CD4-positive, alpha-beta T cell (primary cell): Measurements from ENCODE around the gene FRRS1L. TPM values are rescaled to one million over a fixed set of nuclear protein-coding genes. Genes with fewer than 3 reads are reported as not detected.

Experiments used
- ATAC-seq: fragments of 200-7000 bp; cut with Tn5 transposase; one replicate; pipeline ENCODE4 v1.10.0; 2022; ENCODE audit warnings: mild to moderate bottlenecking; ENCODE audit not compliant: poor library complexity
- CTCF ChIA-PET: fragments of 350-600 bp; sonication (Branson Sonifier 250); formaldehyde crosslinking; loops from one replicate; lab custom pipeline; 2021; ENCODE audit warnings: antibody characterized with exemption, inconsistent platforms; lab: Charles Lee
- POLR2A ChIA-PET: fragments of 350-600 bp; sonication (Branson Sonifier 250); formaldehyde crosslinking; loops from one replicate; lab custom pipeline; 2021; ENCODE audit warnings: antibody characterized with exemption, inconsistent platforms; lab: Charles Lee
- DNase-seq, 14 experiments: peaks; one replicate each; pipeline ENCODE4 v3.0.0-alpha.2; 2013 to 2020; ENCODE audit warnings: mixed read lengths in 2 of 14
- H3K27ac ChIP-seq, 2 donors: one replicate each; pipeline versions ENCODE4 v1.5.1 to v1.7.0; 2013; ENCODE audit warnings: low read length in 2 of 2, low read depth in 1 of 2, mild to moderate bottlenecking in 1 of 2
- H3K27me3 ChIP-seq, 2 experiments: 1 replicate in 1 of 2; 2 replicates in 1 of 2; pipeline versions ENCODE4 v1.6.1 to v1.7.0; 2013; ENCODE audit warnings: low read length in 2 of 2, control low read depth in 1 of 2, mild to moderate bottlenecking in 1 of 2, moderate library complexity in 1 of 2; ENCODE audit not compliant: insufficient read depth in 2 of 2, control insufficient read depth in 1 of 2
- H3K36me3 ChIP-seq: one replicate; pipeline ENCODE4 v1.6.1; 2013; ENCODE audit warnings: low read length, control low read depth; ENCODE audit not compliant: insufficient read depth
- H3K4me1 ChIP-seq: one replicate; pipeline ENCODE4 v1.6.1; 2013; ENCODE audit warnings: low read length, control low read depth; ENCODE audit not compliant: insufficient read depth
- H3K4me3 ChIP-seq: one replicate; pipeline ENCODE4 v1.5.1; 2013; ENCODE audit warnings: mild to moderate bottlenecking, low read length, moderate library complexity
- H3K9me3 ChIP-seq, 2 experiments: 1 replicate in 1 of 2; 2 replicates in 1 of 2; pipeline versions ENCODE4 v1.6.1 to v1.7.0; 2013; ENCODE audit warnings: low read length in 2 of 2, mild to moderate bottlenecking in 2 of 2, control low read depth in 1 of 2, moderate library complexity in 1 of 2; ENCODE audit not compliant: control insufficient read depth in 1 of 2, insufficient read depth in 1 of 2
- H3K27ac Mint-ChIP-seq: one replicate; pipeline ENCODE4 v1.8.0; 2020; ENCODE audit warnings: mixed read lengths
- H3K27me3 Mint-ChIP-seq: one replicate; pipeline ENCODE4 v1.8.0; 2021; ENCODE audit warnings: mixed read lengths
- H3K36me3 Mint-ChIP-seq: one replicate; pipeline ENCODE4 v1.8.0; 2021; ENCODE audit warnings: low read depth, mixed read lengths
- H3K4me1 Mint-ChIP-seq: one replicate; pipeline ENCODE4 v1.8.0; 2021; ENCODE audit warnings: low read depth, mixed read lengths
- H3K4me3 Mint-ChIP-seq: one replicate; pipeline ENCODE4 v1.8.0; 2020; ENCODE audit warnings: mild to moderate bottlenecking, mixed read lengths
- H3K9me3 Mint-ChIP-seq: one replicate; pipeline ENCODE4 v1.8.0; 2020; ENCODE audit warnings: mixed read lengths
- intact Hi-C, 2 experiments: fragments of 100-400 bp; cut with DNase I in 1 of 2; cut with micrococcal nuclease in 1 of 2; formaldehyde crosslinking; loops; one replicate each; pipeline versions ENCODE4 v1.15.1 to v1.9.0; 2023 to 2025; cut with DNase I, micrococcal nuclease
- polyA plus RNA-seq, 2 donors: library from polyadenylated mRNA; unstranded; fragments of 120-200 nt; gene quantifications; one replicate each; pipeline ENCODE4 v1.2.1, GENCODE V29; 2013
- total RNA-seq, 174 experiments: library from RNA in 2 of 174; stranded (reverse) in 2 of 174; gene quantifications; one replicate each; pipeline ENCODE4 v1.2.3 and lab custom pipeline; 2021 to 2026
- TF ChIP-seq, protein P1 (sequence below): fragments of 200-600 bp; IDR thresholded peaks from one replicate; pipeline ENCODE4 v1.8.0; 2022; ENCODE audit warnings: antibody characterized with exemption, mild to moderate bottlenecking

FRRS1L gene, protein sequence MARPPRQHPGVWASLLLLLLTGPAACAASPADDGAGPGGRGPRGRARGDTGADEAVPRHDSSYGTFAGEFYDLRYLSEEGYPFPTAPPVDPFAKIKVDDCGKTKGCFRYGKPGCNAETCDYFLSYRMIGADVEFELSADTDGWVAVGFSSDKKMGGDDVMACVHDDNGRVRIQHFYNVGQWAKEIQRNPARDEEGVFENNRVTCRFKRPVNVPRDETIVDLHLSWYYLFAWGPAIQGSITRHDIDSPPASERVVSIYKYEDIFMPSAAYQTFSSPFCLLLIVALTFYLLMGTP
- not detected for total RNA-seq
- polyA plus RNA-seq (2013, experiment 1 of 2): not detected
- polyA plus RNA-seq (2013, experiment 2 of 2): 0.03 TPM
- 0 to 0.13 (median 0) reads per million in 172 experiments for total RNA-seq (lab: John Stamatoyannopoulos, UW)

DNA sequence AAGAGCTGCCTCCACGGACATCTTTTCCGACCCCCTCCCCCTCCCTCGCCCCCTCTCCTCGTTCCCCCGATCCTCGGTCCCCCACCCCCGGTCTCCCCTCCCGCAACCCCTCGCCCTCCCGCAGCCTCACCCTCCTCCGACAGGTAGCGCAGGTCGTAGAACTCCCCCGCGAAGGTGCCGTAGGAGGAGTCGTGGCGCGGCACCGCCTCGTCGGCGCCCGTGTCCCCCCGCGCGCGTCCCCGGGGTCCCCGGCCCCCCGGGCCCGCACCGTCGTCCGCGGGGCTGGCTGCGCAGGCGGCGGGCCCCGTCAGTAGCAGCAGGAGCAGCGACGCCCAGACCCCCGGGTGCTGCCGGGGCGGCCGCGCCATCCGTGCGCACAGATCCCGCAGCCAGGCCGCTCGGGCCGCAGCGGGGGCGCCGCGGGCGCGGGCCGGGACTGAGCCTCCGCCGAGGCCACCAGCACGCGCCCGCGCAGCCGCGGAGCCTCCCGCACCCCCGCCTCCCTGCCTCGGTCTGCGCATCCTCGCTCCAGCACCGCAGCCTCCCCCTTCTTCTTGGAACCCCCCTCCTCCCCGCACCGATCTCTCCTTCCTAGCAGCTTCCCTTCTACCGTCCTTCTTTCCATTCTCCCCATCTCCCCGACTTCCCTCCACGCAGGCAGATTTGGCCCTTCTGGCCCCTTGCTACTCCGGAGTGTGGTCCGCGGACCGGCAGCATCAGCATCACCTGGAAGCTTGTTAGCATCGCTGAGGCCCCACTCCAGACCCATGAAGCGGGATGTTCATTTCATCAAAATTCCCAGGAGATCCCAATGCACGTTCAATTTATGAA is at the start of gene FRRS1L:
Gene FRRS1L, minus strand, starts transcription at position 479 of the 831 bp plus-strand sequence. Its CDS starts 111 bp downstream, at position 368.
- no peaks in the 10 kb centered on the region for H3K36me3 Mint-ChIP-seq
- peaks cover 79% of the 10 kb centered on the region for H3K27me3 Mint-ChIP-seq
- Histone ChIP-seq H3K4me3 (no peak within 1 kb of the TSS), H3K9me3 (peaks cover 0 to 8% of the 10 kb centered on the region in 2 experiments), H3K36me3 (no peaks in the 10 kb centered on the region), H3K4me1 (no peaks in the 10 kb centered on the region), H3K27ac (no peak within 1 kb of the TSS), H3K27me3 (peaks cover 20 to 46% of the 10 kb centered on the region in 2 experiments)
- TF ChIP-seq, protein P1, sequence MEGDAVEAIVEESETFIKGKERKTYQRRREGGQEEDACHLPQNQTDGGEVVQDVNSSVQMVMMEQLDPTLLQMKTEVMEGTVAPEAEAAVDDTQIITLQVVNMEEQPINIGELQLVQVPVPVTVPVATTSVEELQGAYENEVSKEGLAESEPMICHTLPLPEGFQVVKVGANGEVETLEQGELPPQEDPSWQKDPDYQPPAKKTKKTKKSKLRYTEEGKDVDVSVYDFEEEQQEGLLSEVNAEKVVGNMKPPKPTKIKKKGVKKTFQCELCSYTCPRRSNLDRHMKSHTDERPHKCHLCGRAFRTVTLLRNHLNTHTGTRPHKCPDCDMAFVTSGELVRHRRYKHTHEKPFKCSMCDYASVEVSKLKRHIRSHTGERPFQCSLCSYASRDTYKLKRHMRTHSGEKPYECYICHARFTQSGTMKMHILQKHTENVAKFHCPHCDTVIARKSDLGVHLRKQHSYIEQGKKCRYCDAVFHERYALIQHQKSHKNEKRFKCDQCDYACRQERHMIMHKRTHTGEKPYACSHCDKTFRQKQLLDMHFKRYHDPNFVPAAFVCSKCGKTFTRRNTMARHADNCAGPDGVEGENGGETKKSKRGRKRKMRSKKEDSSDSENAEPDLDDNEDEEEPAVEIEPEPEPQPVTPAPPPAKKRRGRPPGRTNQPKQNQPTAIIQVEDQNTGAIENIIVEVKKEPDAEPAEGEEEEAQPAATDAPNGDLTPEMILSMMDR: no peak
- peaks cover 4% of the 10 kb centered on the region for H3K9me3 Mint-ChIP-seq
- no peak within 1 kb of the TSS for H3K27ac Mint-ChIP-seq
- ChIA-PET CTCF (no interaction called here), POLR2A (no interaction called here)
- no peak within 1 kb of the TSS for H3K4me3 Mint-ChIP-seq
- intact Hi-C loops: no loop called here
- ATAC-seq: no peak
- H3K4me1 Mint-ChIP-seq: peaks cover 4% of the 10 kb centered on the region
- DNase-seq: no peak

DNA sequence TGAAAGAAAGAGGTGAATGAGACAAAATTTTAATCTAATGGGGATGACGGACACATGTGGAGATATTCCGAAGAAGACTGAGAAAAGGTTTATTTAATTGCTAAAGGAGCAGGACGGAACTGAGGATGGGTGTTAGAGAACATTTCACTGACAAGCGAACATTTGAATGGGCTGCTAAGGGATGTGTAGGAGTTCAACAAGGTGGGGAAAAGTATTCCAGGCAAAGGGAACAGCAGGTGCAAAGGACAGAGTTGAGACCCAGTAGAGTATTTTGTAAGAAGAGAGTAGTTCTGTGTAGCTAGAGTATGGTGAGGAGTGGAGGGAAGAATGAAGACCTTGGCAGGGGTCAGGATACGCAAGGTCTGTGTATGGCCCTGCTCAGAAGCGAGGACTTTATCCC is 47.4 kb upstream of the FRRS1L start:
- Mint-ChIP-seq H3K27ac (no peak overlapping the region), H3K9me3 (no peaks in the 10 kb centered on the region), H3K4me1 (no peaks in the 10 kb centered on the region), H3K36me3 (no peaks in the 10 kb centered on the region), H3K4me3 (no peak overlapping the region), H3K27me3 (peaks cover 20% of the 10 kb centered on the region)
- ATAC-seq (no peak), DNase-seq (no peak)
- CTCF ChIA-PET: interaction anchor here (0.6 kb wide), 1 partner anchor 35 kb away, joined by 3 read pairs; no protein-coding TSS in a partner anchor
- Histone ChIP-seq H3K27ac (no peak overlapping the region), H3K4me3 (no peak overlapping the region), H3K4me1 (no peaks in the 10 kb centered on the region), H3K9me3 (no peaks in the 10 kb centered on the region), H3K36me3 (no peaks in the 10 kb centered on the region), H3K27me3 (no peaks in the 10 kb centered on the region)
- POLR2A ChIA-PET: no interaction called here
- intact Hi-C loops: no loop called here
- TF ChIP-seq, protein P1: no peak

DNA sequence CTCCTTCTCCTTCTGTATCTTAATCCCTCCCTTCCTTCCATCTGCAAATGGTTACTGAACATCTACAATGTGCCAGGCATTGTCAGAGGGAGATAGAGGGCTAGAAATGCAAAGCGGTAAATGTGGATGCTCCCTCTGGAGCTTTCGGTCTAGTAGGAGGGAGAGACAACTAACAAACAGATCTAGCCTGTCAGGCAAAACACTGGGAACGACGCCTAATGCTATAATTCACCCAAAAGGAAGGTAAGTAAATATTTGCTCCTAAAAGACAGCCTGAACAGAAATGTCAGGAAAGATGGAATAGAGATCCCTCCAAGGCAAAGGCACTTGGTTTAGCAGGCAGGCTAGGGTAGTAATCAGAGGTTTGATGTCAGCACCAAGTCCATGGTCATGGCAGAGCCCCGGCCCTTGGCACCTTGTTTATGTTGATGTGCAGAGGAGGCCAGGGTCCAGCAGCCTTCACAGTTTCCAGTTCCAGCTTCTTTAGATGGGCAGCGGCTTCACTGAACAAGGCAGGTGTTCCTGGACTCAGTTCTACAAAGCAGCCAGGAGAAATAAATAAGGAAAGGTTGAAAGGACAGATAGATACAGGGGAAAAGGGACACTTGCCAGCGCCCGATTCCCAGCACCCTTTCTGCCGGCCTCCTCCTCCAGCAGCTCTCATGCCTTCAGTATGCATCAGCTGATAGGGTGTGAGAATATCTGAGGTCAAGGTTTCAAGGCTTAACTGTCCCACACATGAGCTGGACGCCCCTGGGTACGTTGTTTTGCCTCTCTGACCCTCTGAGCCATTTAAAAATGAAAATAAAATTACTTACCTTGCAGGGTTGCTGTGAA is 46.5 kb upstream of the FRRS1L start:
- Mint-ChIP-seq H3K27me3 (peaks cover 17% of the 10 kb centered on the region), H3K9me3 (no peaks in the 10 kb centered on the region), H3K4me1 (no peaks in the 10 kb centered on the region), H3K4me3 (no peak overlapping the region), H3K36me3 (no peaks in the 10 kb centered on the region), H3K27ac (no peak overlapping the region)
- Histone ChIP-seq H3K27me3 (no peaks in the 10 kb centered on the region), H3K9me3 (no peaks in the 10 kb centered on the region), H3K27ac (no peak overlapping the region), H3K4me3 (no peak overlapping the region), H3K4me1 (no peaks in the 10 kb centered on the region), H3K36me3 (no peaks in the 10 kb centered on the region)
- ChIA-PET CTCF (no interaction called here), POLR2A (no interaction called here)
- TF ChIP-seq, protein P1: no peak
- ATAC-seq: no peak
- intact Hi-C loops: no loop called here
- DNase-seq: no peak
